Dedifferentiated amniotic fluid mesenchymal stem cell (primary cell): ENCODE measurements around the gene ACTC1.
A peak's percentile ranks its signal among the peaks of the same experiment; 100 is the strongest.
"Not testable (repeated sequence)": the region's sequence is repeated elsewhere in the genome, so short reads cannot be mapped to it uniquely, and the experiment has no call there.

Source experiments
- DNase-seq: peaks from one replicate; pipeline ENCODE4 v3.0.0-alpha.2; 2016; ENCODE audit errors: extremely low spot score

ACTC1 gene

DNA sequence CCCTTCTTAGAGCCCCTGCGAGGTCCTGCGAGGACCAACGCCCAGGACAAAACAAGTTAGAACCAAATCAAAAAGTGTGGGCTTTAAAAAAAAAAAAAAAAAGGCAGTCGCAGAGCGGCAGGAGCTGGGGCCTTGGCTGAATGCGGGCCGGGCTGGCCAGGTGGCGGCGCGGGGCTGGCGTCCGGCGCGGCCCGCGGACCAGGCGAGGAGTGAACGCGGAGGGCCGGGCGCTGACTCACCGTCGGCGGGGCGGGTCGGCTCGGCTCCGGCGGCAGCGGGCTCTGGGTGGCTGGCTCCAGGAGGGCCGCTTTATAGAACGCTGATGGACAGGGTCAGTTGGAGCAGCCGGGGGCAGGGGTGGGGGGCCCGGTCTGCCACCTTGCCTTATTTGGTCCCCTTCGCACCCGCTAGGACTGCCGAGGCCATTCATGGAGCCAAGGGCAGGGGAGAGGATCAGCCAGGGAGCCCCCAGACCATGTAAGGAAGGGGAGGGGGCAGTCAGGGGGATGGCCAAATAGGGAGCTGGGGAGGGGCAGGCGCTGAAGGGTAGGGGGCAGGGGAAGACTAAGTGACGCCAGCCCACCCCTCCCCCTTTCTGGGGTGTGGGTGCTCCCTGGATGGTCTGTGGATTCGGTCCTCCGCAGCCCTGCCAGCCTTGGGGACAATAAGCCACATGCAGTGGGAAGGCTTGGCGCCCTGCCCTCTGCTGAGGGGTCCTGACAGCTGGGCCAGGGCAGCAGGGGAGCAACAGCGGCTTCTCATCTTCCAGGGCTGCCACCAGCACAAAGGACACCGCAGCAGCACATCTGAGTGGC is at the start of gene ACTC1:
Gene ACTC1 (minus strand): TSS at position 283 of the 815 bp plus-strand sequence. CDS start 741 bp downstream, outside the sequence.
- peak; percentile 25 for DNase-seq

DNA sequence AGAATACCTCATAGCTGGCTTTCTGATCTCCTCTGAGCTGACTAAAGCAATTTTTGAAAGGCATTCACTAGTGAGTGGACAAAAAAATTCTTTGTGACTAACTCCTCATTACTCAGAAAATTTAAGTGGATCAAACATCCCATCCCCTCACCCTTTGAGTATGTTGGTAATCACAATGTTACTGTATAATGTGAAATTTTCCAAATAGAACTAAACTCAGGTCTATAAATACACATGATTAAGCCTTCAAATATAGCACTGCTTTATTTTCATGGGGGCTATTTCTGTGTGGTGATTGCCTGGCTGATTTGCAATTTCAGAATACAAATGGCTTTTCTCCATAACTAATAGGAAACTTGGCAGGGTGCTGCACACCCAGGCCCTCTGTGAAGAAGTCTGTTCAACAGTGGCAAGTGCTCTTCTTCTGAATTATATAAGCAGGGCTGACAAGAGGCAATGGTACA is 45.9 kb upstream of the ACTC1 start:
- DNase-seq, result no peak

DNA sequence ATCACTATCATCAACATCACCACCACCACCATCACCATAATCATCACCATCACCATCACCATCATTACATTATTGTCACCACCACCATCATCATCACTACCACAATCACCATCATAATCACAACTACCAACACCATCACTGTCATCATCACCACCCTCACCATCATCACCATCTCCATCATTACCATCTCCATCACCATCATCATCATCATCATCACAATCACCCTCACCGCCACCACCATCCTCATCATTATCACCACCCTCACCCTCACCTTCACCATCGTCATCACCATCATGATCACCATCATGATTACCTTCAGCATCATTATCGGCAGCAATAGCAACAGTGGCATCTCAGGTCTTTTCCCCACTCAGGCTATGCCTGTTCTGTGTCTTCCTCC is 42.9 kb upstream of the ACTC1 start:
- DNase-seq, result no peak

DNA sequence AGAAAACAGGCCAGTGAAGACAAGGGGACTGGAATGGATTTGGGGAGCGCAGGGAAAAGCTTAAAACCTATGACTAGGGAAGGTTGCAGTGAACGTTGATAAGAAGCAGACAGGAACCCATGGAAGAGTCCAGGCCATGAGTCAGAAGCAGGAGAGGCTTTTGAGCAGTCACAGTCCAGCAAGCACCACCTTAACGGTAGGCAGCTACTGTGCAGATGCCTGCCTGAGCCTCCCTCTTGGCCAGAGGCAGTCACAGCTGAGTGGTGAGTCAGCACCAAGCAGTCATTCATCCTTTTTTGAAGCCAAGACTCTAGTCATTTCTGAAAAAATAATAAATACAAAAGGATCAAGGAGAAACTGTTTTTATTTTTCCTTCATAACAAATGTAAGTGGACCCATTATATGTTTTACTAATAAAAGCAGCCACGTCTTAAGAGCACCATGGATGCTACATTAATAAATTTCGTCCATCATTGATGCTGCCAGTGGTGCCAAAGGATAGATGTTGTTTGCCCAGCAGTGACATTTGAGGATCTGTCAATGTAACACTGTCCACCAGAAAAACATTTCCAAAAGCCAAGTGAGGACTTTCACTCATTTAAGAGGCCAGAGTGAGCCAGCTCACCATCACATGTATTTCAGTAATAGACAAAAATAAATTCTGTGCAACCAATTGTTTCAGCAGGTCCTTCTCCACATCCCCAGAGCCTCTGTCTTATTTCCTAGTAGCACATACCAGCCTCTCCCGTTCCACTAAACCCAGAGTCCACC is 42.1 kb upstream of the ACTC1 start:
- no peak for DNase-seq

DNA sequence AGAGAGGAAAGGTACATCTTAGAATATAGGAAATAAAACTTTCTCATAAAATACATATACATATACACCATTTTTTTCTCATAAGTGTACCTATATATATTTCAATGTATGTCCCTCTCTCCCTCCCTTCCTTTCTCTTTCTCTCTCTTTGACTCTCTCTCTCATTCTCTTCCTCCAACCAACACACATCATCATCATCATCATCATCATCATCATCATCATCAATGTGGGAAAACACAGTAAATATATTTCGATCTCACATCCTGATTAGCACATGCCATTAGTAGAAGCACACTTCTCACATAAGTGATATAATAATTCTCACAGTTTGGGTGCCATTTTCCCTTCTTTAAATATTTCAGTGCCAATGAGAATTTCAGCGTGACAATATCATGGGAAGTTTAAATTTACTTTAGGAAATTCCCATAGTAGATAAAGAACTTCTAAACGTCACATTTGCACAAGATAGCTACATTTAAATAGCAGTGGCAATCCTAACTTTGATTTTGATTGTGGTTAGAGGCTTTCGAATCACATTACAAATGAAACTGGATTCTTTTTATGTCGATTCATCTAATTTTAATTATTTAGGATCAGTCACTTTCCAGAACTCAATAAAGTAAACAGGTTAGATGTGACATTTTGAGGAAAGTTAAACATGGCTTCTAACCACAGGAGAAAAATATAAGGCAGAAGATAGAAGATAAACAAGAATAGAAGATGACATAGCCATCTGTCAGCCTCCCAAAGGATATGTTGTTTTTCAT is 33.0 kb upstream of the ACTC1 start:
- DNase-seq, result no peak

DNA sequence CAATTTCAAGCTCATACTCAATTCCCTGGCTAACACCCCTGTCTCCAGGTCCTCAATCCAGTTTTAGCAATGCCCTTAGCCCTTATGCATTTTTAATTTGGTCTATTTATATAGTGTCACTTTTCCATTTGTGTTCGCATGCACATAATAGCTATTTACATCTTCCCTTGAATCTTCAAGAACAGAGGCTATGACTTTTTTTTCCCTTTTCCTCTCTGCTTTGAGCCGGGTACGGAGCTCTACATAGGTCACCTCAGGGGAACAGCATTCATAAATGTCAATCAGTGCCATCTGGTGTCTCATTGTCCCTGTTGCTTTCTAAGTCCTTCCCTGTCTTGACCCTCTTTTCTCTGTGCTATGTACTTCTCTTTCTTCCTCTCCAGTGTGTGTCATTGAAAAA is 26.5 kb upstream of the ACTC1 start:
- DNase-seq, result no peak

DNA sequence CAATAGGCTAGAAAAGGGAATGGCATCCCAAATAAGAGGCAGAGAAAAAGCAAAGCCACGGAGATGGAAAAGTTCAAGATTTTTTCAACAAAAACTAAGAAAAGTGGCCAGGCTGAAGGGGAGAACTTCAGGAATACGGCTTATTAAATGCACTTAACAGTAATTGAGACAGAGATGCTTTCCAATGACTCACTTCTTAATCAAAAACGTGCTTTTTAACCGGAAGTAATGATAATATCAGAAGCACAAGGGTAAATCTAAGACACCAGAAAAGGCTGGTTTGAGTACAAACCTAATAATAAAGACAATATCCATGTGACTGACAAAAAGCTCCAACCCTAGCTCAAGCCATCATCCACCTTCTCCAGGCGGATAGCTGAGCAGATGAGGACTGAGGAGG is 24.8 kb upstream of the ACTC1 start:
- DNase-seq, result no peak

DNA sequence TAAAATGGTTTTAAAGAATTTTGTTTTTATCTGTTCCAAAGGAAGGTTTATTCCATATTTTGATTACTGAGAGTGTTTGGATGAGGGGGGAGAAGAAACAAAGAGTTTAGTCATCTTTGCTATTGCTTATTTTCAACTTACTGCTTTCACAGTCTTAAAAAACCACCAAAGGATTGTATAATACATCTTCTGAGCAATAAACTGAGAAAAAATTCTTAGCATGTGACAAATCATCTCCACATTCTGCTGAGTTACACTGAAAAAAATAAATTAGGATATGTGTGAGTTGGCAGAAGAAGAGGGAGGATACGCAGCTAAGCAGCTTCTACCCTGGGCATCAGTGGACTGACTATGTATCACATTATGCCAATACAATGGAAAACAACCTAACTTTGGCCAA is 23.2 kb upstream of the ACTC1 start:
- DNase-seq, result no peak

DNA sequence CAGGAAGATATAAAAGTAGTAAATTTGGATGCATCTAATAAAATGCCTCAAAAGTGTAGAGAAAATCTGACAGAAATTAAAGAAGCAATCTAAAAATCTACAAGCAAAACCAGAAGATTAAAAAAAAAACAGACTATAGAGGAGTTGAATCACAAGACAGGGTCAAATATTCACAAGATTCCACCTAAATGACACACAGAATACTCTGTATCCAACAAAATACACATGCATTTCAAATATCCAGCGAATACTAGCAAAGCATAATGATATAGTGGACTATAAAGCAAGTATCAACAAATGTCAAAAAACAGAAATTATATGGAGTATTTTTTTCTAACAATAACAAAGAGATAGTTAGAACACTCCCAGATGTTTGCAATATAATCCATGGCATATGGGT is 20.5 kb upstream of the ACTC1 start:
- no peak for DNase-seq

DNA sequence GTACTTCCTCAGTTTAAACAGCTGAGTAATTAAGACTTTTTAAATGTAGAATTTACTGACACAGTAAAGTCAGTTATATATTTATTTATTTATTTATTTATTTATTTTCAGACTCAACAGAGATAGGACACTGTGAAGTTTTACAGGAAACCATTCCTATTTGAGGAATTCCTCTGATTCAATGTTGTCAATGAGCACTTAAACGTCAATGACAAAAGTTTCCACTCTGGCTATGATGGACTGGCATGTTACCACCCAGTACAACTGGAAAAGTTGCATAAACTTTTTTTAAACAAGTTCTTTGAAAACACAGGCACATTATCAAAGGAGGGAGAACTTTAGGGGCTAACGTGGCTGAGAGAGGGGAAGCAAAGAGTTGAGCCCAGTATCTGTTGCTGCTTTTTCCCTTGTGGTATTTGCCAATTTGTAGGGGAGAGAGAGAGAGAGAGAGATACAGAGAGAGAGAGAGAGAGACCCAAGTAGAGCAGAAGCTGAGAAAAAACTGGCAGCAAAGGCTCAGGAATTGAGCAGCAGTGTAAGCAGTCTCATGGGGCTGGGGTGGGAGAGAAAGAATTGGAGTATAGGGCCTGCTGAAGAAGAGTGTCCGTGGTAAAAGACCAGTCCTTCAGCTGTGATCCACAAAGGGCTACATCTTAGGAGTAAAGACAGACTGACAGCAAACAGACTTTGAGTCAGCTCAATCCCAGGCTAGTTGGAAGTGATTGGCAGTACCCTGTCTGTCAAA is 18.3 kb upstream of the ACTC1 start:
- DNase-seq, result no peak

DNA sequence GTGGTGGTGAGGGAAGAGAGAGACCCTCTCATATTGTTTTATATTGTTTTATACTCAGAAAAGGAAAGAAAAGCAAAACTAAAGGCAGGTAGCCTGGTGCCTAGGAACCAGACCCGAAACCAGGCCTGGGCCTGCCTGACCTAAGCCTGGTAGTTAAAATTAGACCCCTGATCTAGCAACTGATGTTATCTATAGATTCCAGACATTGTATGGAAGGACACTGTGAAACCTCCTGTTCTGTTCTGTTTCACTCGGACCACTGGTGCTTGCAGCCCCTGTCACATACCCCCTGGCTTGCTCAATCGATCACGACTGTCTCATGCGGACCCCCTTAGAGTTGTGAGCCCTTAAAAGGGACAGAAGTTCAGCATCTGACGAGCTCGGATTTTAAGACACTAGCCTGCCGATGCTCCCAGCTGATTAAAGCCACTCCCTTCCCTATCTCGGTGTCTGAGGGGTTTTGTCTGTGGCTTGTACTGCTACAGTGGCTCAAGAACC is 17.6 kb upstream of the ACTC1 start:
- not testable (repeated sequence) for DNase-seq

DNA sequence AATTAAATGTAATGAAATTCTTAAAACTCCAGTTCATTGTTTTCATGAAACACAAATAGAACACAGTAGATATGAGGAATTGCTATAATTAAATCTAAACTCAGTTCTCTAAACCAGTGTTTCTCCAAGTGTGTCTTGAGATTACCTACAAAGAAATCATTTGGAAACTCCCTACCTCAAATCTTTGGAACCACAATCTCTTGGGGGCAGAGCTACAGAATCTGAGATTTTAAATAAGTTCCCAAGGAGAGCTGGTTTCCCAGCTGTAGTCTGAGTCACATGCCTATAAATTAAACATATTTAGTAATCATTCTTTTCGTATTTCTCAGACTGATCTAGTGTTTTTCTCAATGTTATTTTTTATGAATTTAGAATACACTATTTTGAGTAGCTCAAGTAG is 17.0 kb upstream of the ACTC1 start:
- DNase-seq, result no peak

DNA sequence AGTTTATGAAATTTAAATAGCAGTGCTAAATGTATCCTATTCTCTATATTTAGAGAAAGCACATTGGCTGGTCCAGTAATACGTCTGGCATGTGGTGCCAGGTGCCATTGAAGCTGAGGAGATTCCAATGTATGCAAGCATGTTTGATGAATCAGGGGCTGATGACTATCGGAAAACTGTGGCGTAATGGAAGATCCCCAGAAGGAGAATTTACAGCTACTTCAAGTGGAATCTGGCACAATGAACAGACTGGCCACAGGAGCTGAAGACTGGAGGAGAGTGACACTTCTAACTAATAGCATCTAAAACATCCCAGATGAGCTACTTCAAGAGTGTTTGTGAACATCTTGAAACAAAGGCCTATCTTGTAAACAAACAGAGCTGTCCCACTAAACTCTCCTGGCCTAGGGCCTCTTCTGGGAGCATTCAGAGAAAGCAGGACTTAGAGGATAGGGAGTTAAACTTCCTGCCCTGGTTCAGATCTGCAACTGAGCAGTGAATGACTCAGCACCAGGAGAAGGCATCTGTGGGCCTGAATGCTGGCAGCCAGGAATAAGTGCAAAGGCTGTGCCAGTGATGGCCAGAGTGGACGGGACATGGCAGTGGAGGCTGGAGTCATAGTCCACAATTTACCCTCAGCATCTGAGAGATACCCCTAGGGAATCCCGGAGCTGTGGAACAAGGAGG is 15.2 kb upstream of the ACTC1 start:
- DNase-seq, result peak; percentile 84

DNA sequence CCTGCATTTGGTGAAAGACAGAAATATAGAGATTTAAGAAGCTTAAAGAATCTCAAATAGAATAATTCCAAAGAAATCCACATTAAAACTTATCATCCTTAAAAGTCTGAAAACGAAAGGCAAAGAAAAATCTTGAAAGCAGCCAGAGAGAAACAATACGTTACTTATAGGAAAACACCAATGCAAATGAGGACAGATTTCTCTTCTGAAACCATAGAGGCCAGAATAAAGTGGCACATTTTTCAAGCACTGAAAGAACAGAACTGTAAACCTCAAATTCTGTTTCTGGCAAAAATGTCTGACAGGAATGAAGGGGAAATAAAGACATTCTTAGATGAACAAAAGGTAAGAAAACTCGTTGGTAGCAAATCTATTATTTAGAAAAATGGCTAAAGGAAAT is 13.8 kb upstream of the ACTC1 start:
- no peak for DNase-seq

DNA sequence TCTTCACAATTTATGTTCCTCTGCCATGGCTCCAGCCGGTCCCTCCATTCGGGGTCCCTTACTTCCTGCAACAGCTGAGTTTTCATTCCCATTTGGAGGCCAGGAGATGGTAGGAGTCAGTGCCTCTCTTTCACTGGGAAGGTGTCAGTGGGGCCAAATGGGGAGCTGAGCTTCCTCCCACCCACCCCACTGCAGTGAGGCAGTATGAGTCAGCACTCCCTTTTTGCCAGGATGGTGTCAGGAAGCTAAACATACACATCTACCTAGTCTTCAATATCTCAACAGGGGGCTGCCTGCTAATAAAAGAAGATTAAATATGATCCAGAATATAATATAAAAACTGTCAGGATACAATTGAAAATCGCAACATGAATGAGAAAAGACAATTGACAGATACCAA is 12.7 kb upstream of the ACTC1 start:
- DNase-seq, result no peak

DNA sequence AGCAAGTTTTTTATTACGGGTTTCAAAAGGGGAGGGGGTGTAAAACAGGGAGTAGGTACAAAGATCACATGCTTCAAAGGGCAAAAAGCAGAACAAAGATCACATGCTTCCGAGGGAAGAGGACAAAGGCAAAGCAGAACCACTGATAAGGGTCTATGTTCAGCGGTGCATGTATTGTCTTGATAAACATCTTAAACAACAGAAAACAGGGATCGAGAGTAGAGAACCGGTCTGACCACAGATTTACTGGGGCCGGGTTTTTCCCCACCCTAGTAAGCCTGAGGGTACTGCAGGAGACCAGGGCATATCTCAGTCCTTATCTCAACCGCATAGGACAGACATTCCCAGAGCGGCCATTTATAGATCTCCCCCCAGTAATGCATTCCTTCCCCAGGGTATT is 11.9 kb upstream of the ACTC1 start:
- not testable (repeated sequence) for DNase-seq

DNA sequence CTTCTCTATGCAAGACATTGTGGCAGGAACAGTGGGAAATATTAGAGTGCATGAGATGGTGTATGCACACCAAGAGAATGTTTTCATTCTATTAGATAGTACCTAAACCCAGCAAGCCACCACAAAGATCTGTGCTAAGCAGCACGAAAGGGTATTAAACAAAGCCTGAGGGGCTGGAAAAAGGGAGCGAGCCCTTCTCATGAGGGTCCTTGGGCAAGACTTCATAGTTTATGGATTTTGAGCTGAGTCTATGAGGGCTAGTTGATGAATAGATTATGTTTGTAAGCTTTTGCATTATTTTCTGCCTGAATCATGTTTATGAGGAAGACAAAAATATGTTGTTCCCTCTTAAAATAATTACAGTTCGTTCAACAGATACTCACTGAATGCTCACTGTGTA is 9.4 kb upstream of the ACTC1 start:
- DNase-seq, result no peak

DNA sequence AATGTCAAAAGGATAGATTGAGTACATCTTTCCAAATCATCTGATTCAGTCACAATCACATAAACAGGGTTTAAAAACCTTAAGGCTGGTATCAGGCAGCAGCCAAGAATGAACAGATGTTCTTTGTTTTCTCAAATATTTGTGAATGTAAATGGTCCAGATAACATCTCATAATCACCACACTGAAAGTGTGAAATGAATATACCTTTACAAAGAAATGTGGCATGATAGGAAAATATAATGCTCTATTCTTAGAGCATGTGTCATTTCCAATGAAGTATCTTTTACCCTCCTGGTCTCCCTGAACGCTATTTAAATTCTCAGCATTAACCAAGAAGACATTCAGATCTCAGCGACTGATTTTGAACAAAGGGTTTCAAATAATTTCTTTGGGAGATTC is 8.8 kb upstream of the ACTC1 start:
- no peak for DNase-seq

DNA sequence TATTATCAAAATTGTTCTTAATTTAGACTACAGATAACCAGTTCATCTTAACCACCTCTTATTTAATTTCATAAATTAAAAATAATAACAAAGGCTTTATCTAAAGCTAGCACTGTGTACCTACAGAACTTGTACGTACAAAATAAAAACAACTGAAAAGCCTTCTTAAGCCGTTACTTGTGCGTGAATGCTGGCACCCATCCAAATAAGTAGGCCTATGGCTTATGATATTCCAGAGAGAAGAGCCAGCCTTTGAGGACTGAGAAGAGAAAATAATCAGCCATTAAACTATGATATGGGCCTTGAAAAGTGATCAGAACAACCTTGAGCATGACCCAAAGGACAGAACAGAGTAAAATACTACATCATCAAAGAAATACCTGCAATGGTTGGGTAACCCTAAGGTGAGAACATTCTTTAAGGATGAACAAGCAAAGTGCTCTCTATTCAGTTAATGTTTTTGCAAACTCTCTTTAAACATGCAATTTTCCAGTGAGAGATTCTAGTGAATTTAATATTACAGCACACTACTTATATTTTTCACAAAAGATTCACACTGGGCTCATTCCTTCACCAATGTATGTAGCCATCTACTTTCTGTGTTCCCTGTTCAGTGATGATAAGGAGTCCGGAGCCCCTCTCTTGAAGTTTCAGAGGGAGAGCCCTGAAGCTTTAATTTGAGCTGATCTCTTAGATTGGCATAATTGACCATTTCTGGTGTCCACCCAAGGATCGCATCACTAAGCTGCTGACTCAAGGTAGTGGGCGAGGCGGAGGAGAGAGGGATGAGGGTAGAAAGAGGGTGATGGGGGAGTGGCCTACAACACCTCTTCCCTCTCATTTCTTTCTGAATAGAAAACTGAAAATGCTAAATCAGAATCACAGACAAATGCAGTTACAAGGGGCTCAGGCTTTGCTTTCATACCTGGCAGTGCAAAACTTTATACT is 7.7 kb upstream of the ACTC1 start:
- no peak for DNase-seq

DNA sequence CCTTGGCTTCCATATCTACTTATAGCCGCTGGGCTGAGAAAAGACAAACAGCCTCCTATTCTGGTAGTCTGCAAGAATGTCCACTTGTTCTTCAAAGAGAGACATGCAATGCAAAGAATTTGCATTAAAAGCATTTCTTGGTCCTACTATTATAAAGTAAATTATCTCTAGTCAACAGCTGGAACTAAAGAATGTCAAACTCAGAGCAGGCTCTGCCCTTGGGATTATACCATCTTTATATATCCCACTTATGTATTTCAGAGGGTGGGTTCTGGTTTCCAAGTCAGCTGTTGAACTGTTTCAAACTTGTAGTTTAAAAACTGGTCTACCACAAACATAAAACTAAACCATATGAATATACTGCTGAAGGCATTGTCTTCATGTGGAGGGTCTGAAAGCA is 7.0 kb upstream of the ACTC1 start:
- no peak for DNase-seq
